HG03045 (cell line): Measurements from ENCODE around the gene SNX24.

Source experiments
- ATAC-seq: cut with Tn5 transposase; IDR thresholded peaks from one replicate; pipeline ENCODE4 v1.9.1; 2021; ENCODE audit warnings: mild to moderate bottlenecking, moderate library complexity; ENCODE audit not compliant: unreplicated experiment

The SNX24 gene

GRCh38 chr5:122915717-122916461 lies 70.5 kb downstream of the SNX24 start:
- ATAC-seq: peak; percentile 91

- no peak for ATAC-seq
Measured at GRCh38 chr5:122916490-122916889, 71.1 kb downstream of the SNX24 start.

GRCh38 chr5:122919969-122920368 lies 74.6 kb downstream of the SNX24 start:
- no peak for ATAC-seq

GRCh38 chr5:122921826-122922225 lies 76.4 kb downstream of the SNX24 start:
- no peak for ATAC-seq

- ATAC-seq: no peak
Measured at GRCh38 chr5:122924203-122924602, 78.8 kb downstream of the SNX24 start.

GRCh38 chr5:122924719-122925395 lies 79.4 kb downstream of the SNX24 start:
- no peak for ATAC-seq

- ATAC-seq: no peak
Measured at GRCh38 chr5:122929001-122929400, 83.6 kb downstream of the SNX24 start.

- ATAC-seq: no peak
Measured at GRCh38 chr5:122929980-122930379, 84.6 kb downstream of the SNX24 start.

- ATAC-seq: no peak
Measured at GRCh38 chr5:122933956-122934355, 88.5 kb downstream of the SNX24 start.

- ATAC-seq: no peak
Measured at GRCh38 chr5:122936088-122936487, 90.7 kb downstream of the SNX24 start.

GRCh38 chr5:122937914-122938313 lies 92.5 kb downstream of the SNX24 start:
- no peak for ATAC-seq

- no peak for ATAC-seq
Measured at GRCh38 chr5:122940890-122941289, 95.5 kb downstream of the SNX24 start.

GRCh38 chr5:122941737-122942136 lies 96.3 kb downstream of the SNX24 start:
- no peak for ATAC-seq

GRCh38 chr5:122942164-122942914 lies 96.9 kb downstream of the SNX24 start:
- no peak for ATAC-seq

- ATAC-seq: no peak
Measured at GRCh38 chr5:122943050-122943698, 97.8 kb downstream of the SNX24 start.

GRCh38 chr5:122944051-122944450 lies 98.6 kb downstream of the SNX24 start:
- no peak for ATAC-seq

GRCh38 chr5:122947372-122947771 lies 102.0 kb downstream of the SNX24 start:
- ATAC-seq: no peak

- no peak for ATAC-seq
Measured at GRCh38 chr5:122947772-122948171, 102.4 kb downstream of the SNX24 start.

GRCh38 chr5:122948319-122948718 lies 102.9 kb downstream of the SNX24 start:
- no peak for ATAC-seq

- ATAC-seq: no peak
Measured at GRCh38 chr5:122951658-122952057, 106.2 kb downstream of the SNX24 start.

- no peak for ATAC-seq
Measured at GRCh38 chr5:122954719-122955118, 109.3 kb downstream of the SNX24 start.
